Activated CD4-positive, alpha-beta T cell treated with anti-CD3 and anti-CD28 coated beads, Interleukin-2, amount 50 U/mL, for 4 hours (primary cell): ENCODE results near the gene GNB5.
A peak's percentile ranks its signal among the peaks of the same experiment; 100 is the strongest.
"Not testable (repeated sequence)": the region's sequence is repeated elsewhere in the genome, so short reads cannot be mapped to it uniquely, and the experiment has no call there.

Source experiments
- DNase-seq, 2 experiments: peaks; one replicate each; pipeline ENCODE4 v3.0.0-alpha.2; 2020

The GNB5 gene

DNA sequence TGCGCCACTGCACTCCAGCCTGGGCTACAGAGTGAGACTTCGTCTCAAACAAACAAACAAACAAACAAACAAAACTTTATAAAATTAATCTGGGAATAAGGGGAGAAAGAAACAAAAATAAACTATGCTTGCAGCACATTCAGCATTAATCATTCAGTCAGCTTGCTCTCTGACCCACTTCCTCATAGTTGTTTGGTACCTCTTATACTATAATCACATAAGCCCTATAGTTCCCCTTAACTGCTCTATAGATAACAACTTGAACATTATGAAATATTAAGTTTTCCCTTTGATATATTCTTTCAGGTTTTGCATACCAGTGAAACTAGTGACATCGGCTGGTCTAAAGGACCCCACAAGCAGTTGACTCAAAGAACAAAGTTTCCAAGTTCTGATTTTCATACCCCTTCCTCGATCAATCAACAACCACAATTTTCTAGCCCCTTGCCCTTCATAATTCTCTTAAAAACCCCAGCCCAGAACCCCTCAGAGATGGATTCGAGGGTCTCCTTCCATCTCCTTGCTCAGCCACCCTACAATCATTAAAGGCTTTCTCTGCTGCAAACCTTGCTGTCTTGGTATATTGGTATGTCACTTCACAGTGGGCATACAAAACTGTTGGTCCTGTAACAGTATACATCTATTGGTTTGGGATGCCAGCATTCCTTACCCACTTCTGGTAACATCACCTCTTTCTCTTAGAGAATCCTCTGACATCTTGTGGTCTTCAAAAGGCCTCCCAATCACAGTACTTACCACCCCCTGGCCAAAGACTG, 105.0 kb downstream of the GNB5 start:
- DNase-seq = no peak

DNA sequence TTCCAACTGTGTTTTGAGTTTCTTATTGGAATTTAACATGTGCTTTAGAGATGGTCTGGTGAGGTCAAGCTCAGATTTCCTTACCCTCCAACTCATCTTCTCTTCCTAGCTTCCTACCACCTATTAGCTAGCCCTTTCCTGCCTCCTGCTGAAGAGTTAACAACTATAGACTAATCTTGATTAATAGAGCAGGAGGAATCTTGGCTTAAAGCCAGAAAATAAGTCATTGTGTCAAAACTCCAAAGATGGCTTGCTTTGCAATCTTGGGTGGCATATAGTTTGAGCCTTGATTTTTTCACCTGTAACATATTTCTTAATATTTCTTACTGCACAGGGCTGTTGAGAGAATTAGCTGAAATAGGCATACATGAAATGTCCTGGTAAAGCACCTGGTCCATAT, 105.9 kb downstream of the GNB5 start:
- DNase-seq = no peak

DNA sequence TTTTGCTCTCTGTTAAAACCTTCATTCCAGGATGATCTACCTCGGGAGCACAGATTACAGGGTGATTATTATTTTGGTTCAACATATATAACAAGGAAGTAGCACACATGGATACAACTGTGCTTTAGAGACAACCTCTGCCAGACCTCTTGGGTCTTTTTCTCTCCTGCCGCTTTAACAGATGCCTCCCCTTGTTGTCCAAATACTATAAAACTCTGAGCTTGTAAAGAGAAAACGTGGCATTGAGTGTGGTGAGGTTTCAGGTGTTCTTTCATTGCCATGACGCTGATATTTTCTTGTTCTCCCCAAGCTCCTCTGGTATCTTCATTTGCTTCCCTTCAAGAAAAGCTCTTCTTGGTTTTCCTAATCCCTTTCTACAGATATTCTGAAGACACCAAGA, 107.6 kb downstream of the GNB5 start:
- no peak for DNase-seq

DNA sequence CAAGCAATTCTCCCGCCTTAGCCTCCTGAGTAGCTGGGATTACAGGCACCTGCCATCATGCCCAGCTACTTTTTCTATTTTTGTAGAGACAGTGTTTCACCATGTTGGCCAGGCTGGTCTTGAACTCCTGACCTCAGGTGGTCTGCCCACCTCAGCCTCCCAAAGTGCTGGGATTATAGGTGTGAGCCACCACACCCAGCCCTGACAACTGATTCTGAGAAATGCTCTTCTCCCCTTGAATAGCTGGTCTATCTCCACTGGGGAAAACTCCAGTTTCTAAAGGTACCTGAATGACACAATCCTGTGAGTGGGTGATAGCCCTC, 108.2 kb downstream of the GNB5 start:
- not testable (repeated sequence) for DNase-seq

DNA sequence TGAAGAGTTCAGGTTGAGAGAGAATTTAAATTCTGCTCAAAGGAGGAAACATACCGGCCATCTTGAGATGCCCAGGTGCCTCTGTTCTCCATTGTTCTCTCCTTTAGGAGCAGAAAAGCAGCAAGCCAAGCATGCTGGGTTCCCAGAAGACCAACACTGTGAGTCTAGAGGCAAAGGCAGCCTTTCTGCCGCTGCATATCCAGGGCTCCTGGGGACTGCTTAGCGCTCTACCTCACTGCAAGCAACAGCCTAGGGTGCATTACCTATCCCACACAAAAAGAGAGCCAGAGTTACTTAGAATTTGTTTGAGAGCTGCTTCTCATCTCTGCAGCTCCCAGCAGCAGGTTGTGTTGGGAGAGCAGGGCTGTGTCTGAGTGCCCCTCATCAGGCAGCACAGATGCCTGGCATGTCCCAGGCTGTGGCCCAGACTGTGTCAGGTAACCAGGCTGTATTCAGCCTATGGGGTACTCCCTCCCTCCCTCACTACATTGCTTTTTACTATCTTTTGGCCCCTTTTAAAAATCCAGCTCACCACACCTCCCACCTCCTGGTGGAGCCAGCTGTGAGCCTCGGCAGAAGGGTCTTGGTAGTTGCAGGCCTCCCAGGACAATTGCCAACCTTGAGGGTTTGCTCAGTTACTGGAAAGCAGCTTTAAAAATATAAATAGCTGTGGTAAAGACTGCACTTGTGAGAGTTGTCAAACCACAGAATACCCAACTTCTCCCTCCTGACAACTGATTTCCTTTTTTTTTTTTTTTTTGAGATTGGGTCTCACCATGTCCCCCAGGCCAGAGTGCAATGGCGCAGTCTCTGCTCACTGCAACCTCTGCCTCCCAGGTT, 108.8 kb downstream of the GNB5 start:
- no peak for DNase-seq

DNA sequence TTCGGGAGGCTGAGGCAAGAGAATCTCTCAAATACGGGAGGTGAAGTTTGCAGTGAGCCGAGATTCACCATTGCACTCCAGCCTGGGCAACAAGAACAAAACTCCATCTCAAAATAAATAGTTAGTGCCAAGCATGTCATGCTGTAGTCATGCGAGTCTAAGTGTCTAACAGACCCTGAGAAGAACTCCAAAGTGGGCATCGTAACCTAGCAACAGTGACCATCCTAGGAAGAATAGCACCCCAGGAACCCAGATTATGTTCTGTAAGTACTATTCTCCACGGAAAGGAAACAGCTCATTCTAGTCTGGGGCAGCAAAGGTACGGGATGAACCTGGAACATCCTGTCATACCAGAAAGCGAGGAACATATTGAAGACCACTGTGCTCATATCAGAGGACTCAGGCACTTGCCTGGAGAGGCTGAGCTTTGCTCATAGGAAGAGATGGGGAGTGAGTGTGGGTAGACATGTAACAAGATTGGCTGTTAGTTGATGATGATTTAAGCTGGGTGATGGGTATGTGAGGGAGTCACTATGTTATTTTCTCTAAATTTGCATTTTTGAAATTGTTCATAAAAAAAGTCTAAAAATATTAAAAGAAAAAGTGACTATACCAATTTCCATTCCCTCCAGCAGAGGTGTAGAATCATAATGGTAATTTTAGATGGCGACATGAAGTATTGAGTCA, 110.3 kb downstream of the GNB5 start:
- DNase-seq = no peak

DNA sequence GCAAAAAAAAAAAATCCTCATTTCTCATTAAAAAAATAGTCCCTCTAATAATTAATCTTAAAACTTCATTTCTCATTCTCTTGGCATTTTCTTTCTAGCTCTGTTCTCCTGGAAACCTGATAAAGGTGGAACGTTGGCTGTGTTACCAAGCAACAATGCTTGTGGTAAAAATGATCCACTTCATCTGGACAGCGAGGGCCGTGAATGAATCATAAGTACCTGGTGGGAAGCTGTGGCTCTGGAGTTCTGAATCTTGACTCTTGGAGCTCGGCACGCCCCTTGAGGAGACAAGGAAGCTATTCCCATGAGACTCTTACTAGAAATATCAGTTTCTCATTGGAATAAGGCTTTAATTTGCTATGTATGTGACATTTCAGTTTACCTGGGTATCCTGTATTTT, 111.2 kb downstream of the GNB5 start:
- no peak for DNase-seq

DNA sequence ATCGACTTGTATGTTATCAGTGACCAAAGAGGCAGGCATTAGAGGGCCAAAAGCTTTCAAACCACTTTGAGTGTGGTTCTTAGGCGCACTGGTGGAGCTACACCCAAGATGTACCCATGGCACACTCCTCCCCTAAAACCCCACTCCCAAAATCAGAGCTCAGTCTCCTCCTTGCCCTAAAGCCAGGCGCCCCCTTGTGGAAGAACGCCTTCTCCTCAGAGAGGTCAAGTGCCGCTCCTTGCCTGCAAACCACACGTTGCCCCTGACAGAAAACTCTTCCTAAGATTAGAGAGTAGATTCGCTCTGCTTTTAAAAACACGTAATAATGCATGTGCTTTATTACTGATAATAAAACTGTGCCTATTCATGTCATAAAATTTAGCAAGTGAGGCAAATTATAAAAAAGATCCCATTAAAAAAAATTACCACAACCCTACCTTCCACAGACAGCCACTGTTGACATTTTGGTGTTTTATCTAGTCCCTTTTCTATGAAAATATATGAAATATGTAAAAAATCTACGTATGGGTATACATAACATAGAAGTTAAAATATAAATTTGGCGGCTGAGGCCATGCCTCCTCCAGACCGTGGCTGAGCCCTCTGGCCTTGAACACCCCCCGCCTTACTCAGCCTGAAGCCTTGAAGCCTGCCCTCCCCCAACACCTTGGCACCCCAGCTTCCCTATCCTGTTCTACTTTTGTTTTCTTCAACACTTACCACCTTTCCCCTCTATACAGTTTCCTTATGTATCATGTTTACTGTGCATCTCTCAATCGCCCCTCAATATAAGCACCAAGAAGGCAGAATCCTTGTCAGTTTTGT, 112.1 kb downstream of the GNB5 start:
- DNase-seq = peak; percentile 84 to 88

DNA sequence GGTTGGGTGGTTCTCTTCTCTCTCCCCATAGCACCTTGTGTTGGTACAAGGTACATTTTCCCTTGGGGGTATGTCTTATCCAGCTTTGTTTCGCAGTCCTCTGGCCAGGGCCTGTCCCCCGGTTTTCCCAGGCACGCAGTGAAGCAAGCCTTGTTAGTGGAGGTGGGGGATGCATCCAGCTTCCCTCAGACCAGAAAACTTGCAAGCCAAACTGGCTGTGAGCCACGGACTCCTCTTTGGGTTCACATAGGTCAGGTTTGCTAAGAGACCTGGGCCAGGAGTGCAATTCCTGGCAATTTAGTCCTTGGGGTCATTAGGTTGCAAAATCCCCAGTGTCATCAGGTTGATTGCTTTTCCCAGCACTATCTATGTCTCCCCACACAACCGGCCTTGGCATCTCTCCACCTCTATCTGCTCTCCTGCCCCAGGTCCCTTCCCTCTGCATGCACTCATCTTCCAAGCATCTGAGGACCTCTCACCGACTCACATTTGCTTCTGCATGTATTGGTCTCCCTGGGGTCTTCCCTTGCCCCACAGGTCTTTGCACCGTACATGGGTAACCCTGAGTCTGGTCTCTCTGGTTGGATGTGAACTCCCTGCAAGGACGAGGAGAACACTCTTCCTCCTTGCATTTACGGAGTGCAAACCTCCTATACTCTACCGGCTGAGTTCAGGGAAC, 112.9 kb downstream of the GNB5 start:
- DNase-seq = no peak

DNA sequence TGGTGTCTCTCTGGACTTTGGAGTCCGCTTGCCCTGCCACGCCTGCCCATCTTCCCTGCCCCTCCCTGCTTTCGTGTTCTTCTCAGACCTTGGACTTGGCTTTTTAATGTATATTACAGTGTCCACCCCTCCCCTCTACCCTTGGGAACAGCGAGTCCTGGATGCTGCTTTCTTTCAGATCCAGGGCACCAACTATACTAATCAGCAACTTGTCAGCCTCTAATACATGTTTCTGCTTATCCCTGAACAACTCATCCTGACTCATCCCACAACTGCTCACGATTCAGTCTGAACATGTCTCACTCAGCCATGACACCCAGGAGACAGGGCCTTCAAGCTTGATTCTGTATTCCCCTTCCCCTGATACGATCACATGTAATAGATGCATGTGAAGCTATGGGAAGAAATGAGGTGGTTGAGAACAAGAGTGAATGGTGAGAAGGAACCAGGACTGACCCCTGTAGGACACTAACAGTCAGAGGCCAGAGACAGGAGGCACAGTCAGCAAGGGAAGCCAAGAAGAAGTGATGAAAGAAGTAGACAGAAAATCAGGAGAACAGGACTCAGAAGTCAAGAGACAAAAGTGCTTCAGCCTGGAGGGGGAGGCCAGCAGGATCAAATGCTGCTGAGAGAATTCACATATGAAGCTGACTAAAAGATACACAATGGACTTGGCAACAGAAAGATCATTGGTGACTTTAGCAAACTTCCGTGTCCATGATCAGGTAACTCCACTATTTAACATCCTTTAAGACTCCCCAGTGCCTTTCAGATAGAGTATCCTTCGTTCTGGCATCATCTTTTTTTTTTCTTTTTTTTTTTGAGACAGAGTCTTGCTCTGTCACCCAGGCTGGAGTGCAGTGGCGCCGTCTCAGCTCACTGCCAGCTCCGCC, 114.1 kb downstream of the GNB5 start:
- no peak for DNase-seq

DNA sequence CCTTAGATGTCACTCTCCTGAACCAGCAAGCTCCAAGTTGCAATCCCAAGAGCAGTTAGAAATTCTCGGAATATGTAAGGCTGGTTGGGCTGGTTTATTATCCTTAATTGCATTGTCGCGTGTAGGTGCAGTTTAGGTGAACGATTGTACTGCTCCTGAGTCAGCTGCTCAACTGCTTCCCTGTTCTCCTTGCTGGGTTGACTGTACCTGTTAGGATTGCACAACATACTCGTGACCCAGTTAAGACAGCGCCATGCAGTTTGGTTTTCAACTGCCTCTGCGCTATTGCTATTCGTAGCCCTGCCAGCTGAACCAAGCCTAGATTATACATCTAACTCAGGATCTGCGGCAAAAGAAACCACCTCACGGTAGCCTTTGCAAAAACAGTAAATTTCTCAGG, 119.6 kb downstream of the GNB5 start:
- DNase-seq = no peak

DNA sequence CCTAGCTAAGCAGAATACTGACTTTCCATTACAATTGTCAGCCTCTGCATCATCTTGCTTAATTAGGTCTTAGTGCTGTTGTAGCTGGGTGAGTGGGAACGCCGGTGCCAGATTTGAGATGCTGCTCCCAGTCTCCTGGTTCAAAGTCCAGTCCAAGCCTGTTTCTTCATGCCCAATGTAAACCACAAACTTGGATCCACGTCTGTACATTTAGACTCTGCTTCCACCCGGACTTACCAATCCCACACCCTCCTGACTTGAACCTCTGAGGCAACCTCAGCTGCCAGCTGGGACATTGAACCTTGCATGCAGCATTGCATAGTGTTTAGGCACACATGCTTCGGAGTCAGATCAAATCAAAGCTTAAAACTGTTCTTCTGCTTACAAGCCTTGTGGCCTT, 121.6 kb downstream of the GNB5 start:
- no peak for DNase-seq

DNA sequence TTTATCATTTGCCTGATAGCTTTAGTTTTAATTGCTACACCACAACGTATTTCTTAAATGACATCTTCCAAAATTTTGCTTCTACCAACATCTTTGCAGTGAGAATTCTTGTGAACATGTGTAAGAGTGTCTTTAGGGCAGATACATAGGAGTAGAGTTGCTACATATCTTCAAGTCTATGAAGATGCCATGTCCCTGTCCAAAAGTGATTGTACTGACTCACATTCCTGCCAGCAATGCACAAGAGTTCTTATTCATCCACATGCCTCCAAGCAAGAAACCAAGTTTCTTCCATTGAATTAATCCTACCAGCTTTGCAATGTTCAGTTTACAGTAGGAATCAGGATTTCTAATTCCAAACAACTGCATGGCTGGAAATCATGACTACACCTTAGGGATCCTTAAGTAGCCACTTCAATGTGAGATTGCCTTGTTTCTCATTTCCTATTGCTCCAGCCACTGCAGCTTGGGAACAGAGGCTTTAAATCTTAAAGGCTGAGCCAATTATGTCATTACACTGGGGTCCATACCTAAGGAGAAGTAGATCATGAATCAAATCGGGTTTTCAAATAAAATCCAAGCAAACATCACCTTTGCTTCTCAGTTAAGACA, 123.1 kb downstream of the GNB5 start:
- DNase-seq = no peak

DNA sequence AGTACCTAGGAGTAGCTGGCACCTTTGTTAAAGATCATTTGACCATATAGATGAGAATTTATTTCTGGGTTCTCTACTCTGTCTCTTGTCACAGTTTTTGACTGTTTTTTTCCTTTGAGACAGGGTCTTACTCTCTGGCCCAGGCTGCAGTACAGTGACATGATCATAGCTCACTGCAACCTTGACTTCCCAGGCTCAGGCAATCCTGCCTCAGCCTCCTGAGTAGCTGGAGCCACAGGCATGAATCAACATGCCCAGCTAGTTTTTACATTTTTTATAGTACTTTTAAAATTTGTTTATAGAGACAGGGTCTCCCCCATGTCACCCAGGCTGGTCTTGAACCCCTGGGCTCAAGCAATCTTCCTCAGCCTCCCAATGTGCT, 123.7 kb downstream of the GNB5 start:
- DNase-seq = no peak

DNA sequence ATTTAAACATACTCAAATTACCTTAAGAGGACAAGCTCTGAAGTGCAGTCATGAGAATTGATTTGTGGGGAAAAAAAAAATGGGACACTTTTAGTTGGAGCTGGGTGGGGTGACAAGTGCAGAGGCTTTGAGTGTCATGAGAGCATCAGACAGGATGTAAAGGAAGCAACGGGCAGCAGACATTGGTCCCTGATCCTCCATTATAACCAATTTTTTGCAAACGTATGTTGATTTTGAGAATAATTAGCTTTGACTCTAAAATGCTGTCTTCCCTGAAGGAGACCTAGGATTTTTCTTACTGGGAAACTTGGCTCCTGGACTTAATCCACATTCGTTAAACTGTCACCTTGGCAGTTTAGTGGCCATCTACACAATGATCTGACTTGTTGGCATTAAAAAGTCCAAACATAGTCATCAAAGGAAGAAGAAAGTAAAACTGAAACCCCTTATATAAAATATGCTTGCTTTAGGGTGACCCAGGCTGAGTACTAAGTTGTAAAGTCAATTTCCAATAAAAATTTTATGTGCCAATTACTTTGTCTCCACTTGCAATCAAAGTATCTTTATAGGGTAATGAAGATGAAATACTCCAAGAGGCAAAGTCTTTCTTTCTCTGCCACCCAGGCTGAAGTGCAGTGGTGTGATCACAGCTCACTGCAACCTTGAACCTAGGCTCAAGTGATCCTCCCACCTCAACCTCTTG, 124.2 kb downstream of the GNB5 start:
- no peak for DNase-seq
